ENCODE results near the gene SEMA5B. TPM values are rescaled to one million over a fixed set of nuclear protein-coding genes. Genes with fewer than 3 reads are reported as not detected.

The SEMA5B gene
- total and polyA plus RNA-seq, 9 of the 15 experiments (the other 6 are each of a cell fraction or from before 2014, with no cell fraction given): not detected

GRCh38 chr3:122962149-122962548 lies 65.4 kb downstream of the SEMA5B start:
- no TSS peak for BruUV-seq (replicated peaks)
- no peak overlapping the region for H3K4me3 ChIP-seq
- ChIA-PET CTCF (ENCODE audit: low intra/inter-chr PET ratio) (no interaction called here), POLR2A (no interaction called here)
- no peaks in the 10 kb centered on the region for H3K4me1 ChIP-seq (replicated peaks in 1 of 2; ENCODE audit: control insufficient read depth in 2 of 2, insufficient read depth in 2 of 2, low read length in 2 of 2)
- no peaks in the 10 kb centered on the region for H3K9me3 ChIP-seq (replicated peaks; ENCODE audit: control insufficient read depth, insufficient read depth, low read depth, low read length)
- no peak overlapping the region for H3K4me2 ChIP-seq (ENCODE audit: insufficient read depth, low read length)
- FAIRE-seq (no peak), DNase-seq (ENCODE audit: extremely low read depth in 1 of 4, low spot score in 3 of 4) (no peak), ATAC-seq (no peak)
- WGBS (ENCODE audit: insufficient coverage, low coverage, missing lambda C conversion rate): 0% methylated on average over 7 of the region's 9 CpGs
- H3K36me3 ChIP-seq (ENCODE audit: control insufficient read depth, insufficient read depth, low read length): no peaks in the 10 kb centered on the region
- no peak overlapping the region for H2AFZ ChIP-seq (ENCODE audit: low read depth, low read length)
- no peaks in the 10 kb centered on the region for H3K79me2 ChIP-seq (ENCODE audit: control insufficient read depth, insufficient read depth, low read length)
- no peak overlapping the region for H3K9ac ChIP-seq (ENCODE audit: insufficient read depth in 1 of 2, low read depth in 2 of 2, low read length in 2 of 2)
- peaks cover 9 to 37% of the 10 kb centered on the region in 2 experiments; a peak in 3 of 5 replicates for H3K27me3 ChIP-seq (ENCODE audit: control insufficient read depth in 2 of 2, insufficient read depth in 2 of 2, low read length in 2 of 2)
- H3K27ac ChIP-seq (ENCODE audit: extremely low read depth, low read depth, low read length): no peak overlapping the region
- H4K20me1 ChIP-seq (replicated peaks; ENCODE audit: control insufficient read depth, insufficient read depth, low read length): no peaks in the 10 kb centered on the region
- no peak for TF ChIP-seq AFF4 (CRISPR knock-in tag; IDR thresholded peaks at IDR 0.05)
- TF ChIP-seq HDAC2 (IDR thresholded peaks at IDR 0.05): no peak
- TF ChIP-seq THRB (CRISPR knock-in tag; conservative IDR thresholded peaks at IDR 0.05): no peak
- no peak for TF ChIP-seq ZNF318 (IDR thresholded peaks at IDR 0.05; ENCODE audit: borderline replicate concordance in 1 of 2, low read depth in 1 of 2)
- no peak for TF ChIP-seq MTA3 (IDR thresholded peaks at IDR 0.05; ENCODE audit: borderline replicate concordance)
- intact Hi-C loops (cut with micrococcal nuclease) (no loop called here), in situ Hi-C loops (cut with MboI) (no loop called here)
- H3K9me1 ChIP-seq (ENCODE audit: control insufficient read depth, insufficient read depth, low read length): no peaks in the 10 kb centered on the region

Data from K562 (cell line).